Keratinocyte (primary cell): ENCODE results near the gene ADI1.

ENCODE experiments used
- EZH2 ChIP-seq: IDR thresholded peaks from one replicate; pipeline ENCODE4 v1.6.1; 2012; ENCODE audit warnings: inconsistent platforms, mild to moderate bottlenecking, low read length, moderate library complexity
- TF ChIP-seq, protein P1 (sequence below), 3 experiments: IDR thresholded peaks in 1 of 3; conservative IDR thresholded peaks in 1 of 3; optimal IDR thresholded peaks in 1 of 3; 2 replicates in 2 of 3; 3 replicates in 1 of 3; pipeline versions ENCODE3 to v1.5.1; 2011; ENCODE audit warnings: low read length in 3 of 3, mild to moderate bottlenecking in 3 of 3, moderate library complexity in 2 of 3, control low read depth in 1 of 3, inconsistent platforms in 1 of 3; ENCODE audit not compliant: insufficient read depth in 2 of 3; ENCODE audit errors: extremely low read depth in 1 of 3

DNA sequence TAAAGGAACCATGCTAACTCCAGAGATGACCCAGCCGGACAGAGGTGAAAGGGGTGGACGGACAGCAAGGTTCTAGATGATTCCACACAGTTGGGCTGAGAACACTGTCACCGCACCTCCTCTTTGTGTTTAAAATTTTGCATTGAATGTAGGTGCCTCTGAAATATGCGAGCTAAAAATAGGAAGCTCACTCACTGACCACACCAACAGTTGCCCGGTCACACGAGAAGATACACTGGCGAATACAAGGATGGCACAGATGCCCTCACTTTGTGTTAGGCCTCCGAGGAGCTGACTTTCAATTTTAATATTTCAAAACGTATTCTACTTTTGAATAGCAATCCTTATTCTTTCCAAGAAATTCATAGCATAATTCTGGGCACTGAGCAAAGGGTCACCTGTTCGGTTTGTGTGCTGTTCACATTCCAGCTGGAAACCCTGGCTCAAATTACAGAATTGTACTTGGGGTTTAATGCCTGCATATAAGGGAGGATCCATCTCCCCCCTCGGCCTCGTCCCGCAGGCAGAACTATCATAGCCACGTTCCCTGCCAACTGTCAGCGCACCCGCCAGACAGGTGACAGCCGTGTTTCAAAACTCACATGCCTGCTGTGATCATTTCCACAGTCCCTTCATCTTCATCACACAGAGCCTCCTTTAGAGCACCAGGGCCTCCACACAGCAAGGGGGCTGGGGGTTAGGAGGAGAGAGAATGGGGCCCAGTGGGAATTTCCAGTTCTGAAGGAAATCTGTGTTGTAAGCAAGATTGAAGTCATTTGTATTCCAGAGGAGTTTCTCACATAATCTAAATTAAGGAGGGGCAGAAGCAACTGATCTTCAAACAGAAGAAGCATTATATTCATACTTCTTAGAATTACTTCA, 48.2 kb downstream of the ADI1 start:
- TF ChIP-seq, protein P1, sequence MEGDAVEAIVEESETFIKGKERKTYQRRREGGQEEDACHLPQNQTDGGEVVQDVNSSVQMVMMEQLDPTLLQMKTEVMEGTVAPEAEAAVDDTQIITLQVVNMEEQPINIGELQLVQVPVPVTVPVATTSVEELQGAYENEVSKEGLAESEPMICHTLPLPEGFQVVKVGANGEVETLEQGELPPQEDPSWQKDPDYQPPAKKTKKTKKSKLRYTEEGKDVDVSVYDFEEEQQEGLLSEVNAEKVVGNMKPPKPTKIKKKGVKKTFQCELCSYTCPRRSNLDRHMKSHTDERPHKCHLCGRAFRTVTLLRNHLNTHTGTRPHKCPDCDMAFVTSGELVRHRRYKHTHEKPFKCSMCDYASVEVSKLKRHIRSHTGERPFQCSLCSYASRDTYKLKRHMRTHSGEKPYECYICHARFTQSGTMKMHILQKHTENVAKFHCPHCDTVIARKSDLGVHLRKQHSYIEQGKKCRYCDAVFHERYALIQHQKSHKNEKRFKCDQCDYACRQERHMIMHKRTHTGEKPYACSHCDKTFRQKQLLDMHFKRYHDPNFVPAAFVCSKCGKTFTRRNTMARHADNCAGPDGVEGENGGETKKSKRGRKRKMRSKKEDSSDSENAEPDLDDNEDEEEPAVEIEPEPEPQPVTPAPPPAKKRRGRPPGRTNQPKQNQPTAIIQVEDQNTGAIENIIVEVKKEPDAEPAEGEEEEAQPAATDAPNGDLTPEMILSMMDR (optimal IDR thresholded peaks at IDR 0.05 in 1 of 3, IDR thresholded peaks at IDR 0.05 in 1 of 3, conservative IDR thresholded peaks at IDR 0.05 in 1 of 3; ENCODE audit: extremely low read depth in 1 of 3, insufficient read depth in 2 of 3, low read length in 3 of 3) = no peak
- no peak for TF ChIP-seq EZH2
